Natural killer cell treated with Interleukin-12 subunit alpha and Interleukin-12 subunit beta and Interleukin-15 and Interleukin-18, amount 100 ng/mL, for 72 hours (primary cell): ENCODE results near the gene KCNH5. TPM values are rescaled to one million over a fixed set of nuclear protein-coding genes. Genes with fewer than 3 reads are reported as not detected.

Experiments used
- ATAC-seq, 2 donors: fragments of 150-1000 bp; cut with Tn5 transposase in 1 of 2; sonication (Bioruptor Pico), chemical (Tn5 transposase) in 1 of 2; 2 replicates each; pipeline ENCODE4 v1.10.0; 2021
- DNase-seq: peaks from one replicate; pipeline ENCODE4 v3.0.0; 2022; ENCODE audit warnings: low spot score
- H3K27ac Mint-ChIP-seq, 2 donors: 1 replicate in 1 of 2; 2 replicates in 1 of 2; pipeline ENCODE4 v1.8.0; 2022; ENCODE audit warnings: mixed read lengths in 2 of 2, mild to moderate bottlenecking in 1 of 2, moderate library complexity in 1 of 2
- H3K27me3 Mint-ChIP-seq, 2 donors: 1 replicate in 1 of 2; 2 replicates in 1 of 2; pipeline ENCODE4 v1.8.0; 2022; ENCODE audit warnings: mixed read lengths in 2 of 2
- H3K36me3 Mint-ChIP-seq: one replicate; pipeline ENCODE4 v1.8.0; 2022; ENCODE audit warnings: mixed read lengths
- H3K4me1 Mint-ChIP-seq, 2 donors: 1 replicate in 1 of 2; 2 replicates in 1 of 2; pipeline ENCODE4 v1.8.0; 2022; ENCODE audit warnings: low read depth in 2 of 2, mixed read lengths in 2 of 2, mild to moderate bottlenecking in 1 of 2
- H3K4me3 Mint-ChIP-seq: one replicate; pipeline ENCODE4 v1.8.0; 2022; ENCODE audit warnings: mixed read lengths
- H3K9me3 Mint-ChIP-seq: 2 replicates; pipeline ENCODE4 v1.8.0; 2022; ENCODE audit warnings: mixed read lengths
- total RNA-seq, 2 donors: library from RNA; stranded (reverse); gene quantifications; one replicate each; pipeline ENCODE4 v1.2.3, GENCODE V29; 2022

The KCNH5 gene
- total RNA-seq, 2 donors from 2014 or later = not detected

DNA sequence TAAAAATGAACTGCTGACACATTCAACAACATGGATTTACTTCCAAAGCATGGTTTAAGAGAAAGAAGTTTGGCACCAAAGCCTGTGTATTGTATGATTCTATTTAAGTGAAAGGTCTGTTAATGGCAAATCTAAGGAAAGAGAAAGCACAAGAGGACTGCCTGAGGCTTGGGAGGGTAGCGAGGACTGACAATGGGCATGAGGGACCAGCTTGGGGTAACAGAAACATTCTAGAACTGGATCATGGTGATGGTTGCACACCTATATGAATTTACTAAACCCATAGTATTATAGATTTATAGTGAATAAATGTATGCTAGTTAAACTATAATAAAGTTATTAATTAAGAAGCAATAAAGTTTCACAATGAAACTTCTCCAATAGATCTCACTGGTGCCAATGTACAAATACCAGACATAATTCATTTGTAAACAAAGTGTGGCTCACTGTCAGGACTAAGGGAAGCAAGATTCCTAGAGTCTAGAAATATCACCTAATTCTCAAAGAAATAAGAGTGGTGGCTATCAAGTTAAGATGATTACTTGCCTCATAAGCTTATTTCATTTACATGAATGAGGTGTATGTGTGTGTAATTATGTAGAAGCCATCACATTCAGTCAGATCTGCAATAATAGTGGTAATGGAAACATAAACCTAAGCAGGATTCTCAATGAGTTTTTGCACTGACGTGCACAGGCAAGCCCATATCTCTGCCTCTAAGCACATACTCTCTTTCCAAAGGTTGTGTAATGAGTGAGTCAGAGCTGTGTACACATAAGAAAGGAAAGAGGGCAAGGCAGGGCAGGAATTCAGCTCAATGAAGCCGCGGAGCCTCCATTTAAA lies 353.4 kb downstream of the KCNH5 start:
- ATAC-seq = no peak
- DNase-seq = no peak
- H3K27me3 Mint-ChIP-seq = no peaks in the 10 kb centered on the region
- H3K27ac Mint-ChIP-seq = no peak overlapping the region
- H3K4me3 Mint-ChIP-seq = no peak overlapping the region
- H3K4me1 Mint-ChIP-seq = no peaks in the 10 kb centered on the region
- H3K36me3 Mint-ChIP-seq = no peaks in the 10 kb centered on the region
- no peaks in the 10 kb centered on the region for H3K9me3 Mint-ChIP-seq

DNA sequence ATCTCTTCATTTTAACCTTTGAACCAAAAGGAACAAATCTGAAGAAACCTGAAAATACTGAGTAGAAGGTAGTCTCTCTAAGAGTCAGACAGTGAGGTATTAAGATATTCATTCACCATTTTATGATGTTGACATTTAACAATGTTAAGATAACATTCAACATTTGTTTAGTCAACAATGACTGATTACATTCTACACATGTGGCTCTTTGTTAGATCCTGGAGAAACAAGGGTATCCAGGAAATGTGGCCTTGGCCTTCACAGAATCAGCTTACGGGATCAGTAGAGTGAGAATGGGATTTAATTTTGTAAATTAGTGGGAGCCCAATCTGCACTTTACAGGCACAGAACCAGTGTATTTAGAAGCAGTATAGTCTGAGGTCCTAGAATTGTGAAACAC lies 355.5 kb downstream of the KCNH5 start:
- Mint-ChIP-seq H3K27me3 (no peaks in the 10 kb centered on the region), H3K4me1 (no peaks in the 10 kb centered on the region), H3K27ac (no peak overlapping the region), H3K9me3 (no peaks in the 10 kb centered on the region), H3K4me3 (no peak overlapping the region), H3K36me3 (no peaks in the 10 kb centered on the region)
- DNase-seq (no peak), ATAC-seq (no peak)

DNA sequence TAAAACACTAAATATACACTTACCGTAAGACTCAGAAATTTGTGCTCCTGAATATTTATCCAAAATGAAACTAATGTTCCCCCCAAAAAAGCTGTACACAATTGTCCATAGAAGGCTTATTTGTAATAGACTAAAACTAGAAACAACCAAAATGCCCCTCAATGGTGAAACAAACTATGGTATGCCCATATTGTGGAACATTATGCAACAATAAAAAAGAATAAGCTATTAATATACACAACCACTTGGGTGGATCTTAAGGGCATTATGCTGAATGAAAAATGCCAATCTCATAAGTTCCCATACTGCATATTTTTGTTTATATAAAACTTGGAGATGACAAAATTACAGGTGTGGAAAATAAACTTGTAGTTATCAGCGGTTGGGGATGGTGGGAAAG lies 357.4 kb downstream of the KCNH5 start:
- H3K27ac Mint-ChIP-seq = no peak overlapping the region
- H3K9me3 Mint-ChIP-seq = no peaks in the 10 kb centered on the region
- H3K4me3 Mint-ChIP-seq = no peak overlapping the region
- no peaks in the 10 kb centered on the region for H3K4me1 Mint-ChIP-seq
- H3K36me3 Mint-ChIP-seq = no peaks in the 10 kb centered on the region
- DNase-seq = no peak
- no peaks in the 10 kb centered on the region for H3K27me3 Mint-ChIP-seq
- no peak for ATAC-seq

DNA sequence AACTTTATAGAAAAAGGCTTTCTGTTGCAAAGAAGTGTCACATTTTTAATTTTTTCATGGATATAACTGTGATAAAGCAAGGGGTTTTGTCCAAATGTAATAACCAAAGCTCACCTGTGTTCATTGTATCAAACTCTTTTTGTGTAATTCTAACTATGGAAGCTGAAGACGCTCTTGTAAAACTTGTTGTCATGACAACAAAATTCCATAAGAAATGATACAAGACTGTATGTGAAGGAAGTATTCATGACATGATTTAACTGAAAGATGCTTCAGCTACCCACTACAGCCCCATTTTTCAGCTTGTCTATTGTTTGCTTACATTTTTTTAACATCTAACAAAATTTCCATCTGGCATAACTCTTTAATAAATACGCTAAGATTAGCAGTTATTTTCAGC lies 360.9 kb downstream of the KCNH5 start:
- Mint-ChIP-seq H3K27me3 (no peaks in the 10 kb centered on the region), H3K36me3 (no peaks in the 10 kb centered on the region), H3K9me3 (peaks cover 10% of the 10 kb centered on the region), H3K4me1 (no peaks in the 10 kb centered on the region), H3K27ac (no peak overlapping the region), H3K4me3 (no peak overlapping the region)
- DNase-seq = no peak
- ATAC-seq = no peak

DNA sequence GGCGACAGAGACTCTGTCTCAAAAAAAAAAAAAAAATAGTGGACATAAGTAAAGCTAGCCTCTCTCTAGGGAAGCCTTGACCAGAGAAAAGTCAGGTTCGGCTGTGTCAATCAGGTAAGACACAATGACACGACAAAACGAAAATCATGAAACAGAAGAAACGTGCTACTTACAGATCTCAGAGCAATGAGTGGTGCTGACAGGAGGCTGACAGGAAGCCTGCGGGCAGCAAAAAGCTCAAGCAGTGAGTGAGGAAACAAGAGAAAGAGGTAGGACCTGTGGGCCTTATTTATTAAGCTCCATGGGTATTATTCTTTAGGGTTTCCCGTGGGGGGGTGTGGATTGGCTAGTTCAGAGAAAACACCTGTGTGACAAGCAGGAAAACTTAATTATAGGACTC lies 363.1 kb downstream of the KCNH5 start:
- H3K4me1 Mint-ChIP-seq = no peaks in the 10 kb centered on the region
- H3K27ac Mint-ChIP-seq = no peak overlapping the region
- H3K36me3 Mint-ChIP-seq = no peaks in the 10 kb centered on the region
- H3K9me3 Mint-ChIP-seq = peaks cover 10% of the 10 kb centered on the region
- no peak for DNase-seq
- no peak for ATAC-seq
- H3K27me3 Mint-ChIP-seq = no peaks in the 10 kb centered on the region
- H3K4me3 Mint-ChIP-seq = no peak overlapping the region

DNA sequence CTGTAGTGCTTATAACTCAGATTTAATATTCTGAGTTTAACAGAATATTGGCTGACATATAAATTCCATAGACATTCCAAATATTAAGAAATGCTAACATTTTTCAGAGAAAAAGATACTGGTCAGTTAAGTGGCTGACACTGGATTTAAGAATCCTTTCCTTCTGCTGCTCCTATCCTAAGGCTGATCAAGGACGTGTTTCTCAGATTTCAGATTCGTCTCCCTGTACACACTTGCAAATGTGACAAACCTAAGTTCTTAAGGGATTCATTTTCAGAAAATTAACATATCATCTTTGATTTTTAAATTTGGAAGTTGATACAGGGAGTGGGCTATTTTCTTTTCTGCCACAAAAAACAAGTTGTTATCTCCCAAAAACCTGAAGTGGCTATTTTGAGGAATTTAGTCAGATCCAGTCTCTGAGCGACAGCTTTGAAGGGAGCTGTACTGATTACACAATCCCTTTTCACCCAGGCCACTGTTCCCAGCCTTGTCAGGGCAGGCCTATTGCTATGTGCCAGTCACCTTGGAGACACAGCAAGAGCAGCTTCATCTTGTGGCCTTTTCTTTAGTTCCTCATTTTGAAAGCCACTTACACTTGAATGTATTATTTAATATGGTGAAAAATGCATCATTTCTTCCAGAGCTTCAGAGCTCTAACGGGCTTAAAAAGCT lies 370.6 kb downstream of the KCNH5 start:
- ATAC-seq (no peak), DNase-seq (no peak)
- H3K4me3 Mint-ChIP-seq = no peak overlapping the region
- peaks cover 8% of the 10 kb centered on the region for H3K9me3 Mint-ChIP-seq
- no peaks in the 10 kb centered on the region for H3K27me3 Mint-ChIP-seq
- H3K36me3 Mint-ChIP-seq = no peaks in the 10 kb centered on the region
- H3K4me1 Mint-ChIP-seq = no peaks in the 10 kb centered on the region
- no peak overlapping the region for H3K27ac Mint-ChIP-seq

DNA sequence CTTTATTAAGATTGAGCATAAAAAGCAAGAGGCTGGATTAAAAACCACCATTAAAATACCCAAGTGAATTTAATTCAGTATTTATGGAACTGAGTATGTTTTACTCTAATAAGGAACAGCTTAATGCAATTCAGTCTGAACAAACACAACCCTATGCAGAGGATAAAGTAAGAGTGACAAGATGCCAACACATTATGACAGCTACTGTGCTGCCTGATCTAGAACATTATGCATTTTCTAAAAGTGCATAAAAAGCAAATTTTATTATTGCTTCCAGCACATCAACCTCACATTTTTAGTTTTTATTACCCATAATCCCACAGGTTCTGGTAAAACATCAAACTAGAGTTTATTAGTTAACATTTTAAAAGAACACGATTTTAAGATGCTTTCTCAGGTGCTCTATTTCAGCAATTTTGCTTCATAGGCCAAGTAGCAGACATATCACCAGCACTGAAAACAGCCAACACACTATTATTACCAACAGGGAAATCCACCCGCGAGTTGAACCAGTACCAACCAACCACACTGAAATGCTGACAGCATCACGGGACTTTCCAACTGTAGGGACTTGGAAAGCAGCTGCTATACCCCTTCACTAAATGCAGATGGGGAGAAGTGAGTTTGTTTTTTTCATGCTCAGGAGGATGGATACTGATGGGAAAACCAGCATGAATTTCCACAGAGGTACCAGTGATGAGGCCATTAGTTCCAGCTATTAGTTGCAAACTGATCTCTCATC lies 372.1 kb downstream of the KCNH5 start:
- H3K4me3 Mint-ChIP-seq = no peak overlapping the region
- no peak overlapping the region for H3K27ac Mint-ChIP-seq
- H3K36me3 Mint-ChIP-seq = no peaks in the 10 kb centered on the region
- H3K9me3 Mint-ChIP-seq = peaks cover 12% of the 10 kb centered on the region
- DNase-seq = no peak
- no peaks in the 10 kb centered on the region for H3K4me1 Mint-ChIP-seq
- ATAC-seq = no peak
- H3K27me3 Mint-ChIP-seq = no peaks in the 10 kb centered on the region

DNA sequence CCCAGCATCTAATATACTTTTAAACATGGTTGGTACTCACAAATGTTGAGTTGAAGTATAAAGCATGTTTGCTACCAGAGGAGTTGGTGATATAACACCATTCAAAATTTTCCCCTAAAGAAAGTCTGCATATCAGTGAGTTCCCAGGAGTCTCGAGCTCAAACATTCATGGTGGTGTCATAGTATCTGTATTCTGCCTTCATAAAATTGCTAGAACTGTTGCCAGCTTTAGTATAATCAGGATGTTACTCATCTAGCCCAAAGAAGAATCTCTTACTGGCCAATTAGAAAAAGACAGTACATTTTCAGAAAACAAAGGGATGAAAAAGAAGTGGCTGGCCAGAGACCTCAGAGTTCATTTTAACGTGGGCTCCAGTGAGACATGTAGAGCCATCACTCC lies 374.7 kb downstream of the KCNH5 start:
- no peaks in the 10 kb centered on the region for H3K4me1 Mint-ChIP-seq
- peaks cover 7% of the 10 kb centered on the region for H3K9me3 Mint-ChIP-seq
- H3K27ac Mint-ChIP-seq = no peak overlapping the region
- DNase-seq (no peak), ATAC-seq (no peak)
- H3K36me3 Mint-ChIP-seq = no peaks in the 10 kb centered on the region
- no peaks in the 10 kb centered on the region for H3K27me3 Mint-ChIP-seq
- H3K4me3 Mint-ChIP-seq = no peak overlapping the region

DNA sequence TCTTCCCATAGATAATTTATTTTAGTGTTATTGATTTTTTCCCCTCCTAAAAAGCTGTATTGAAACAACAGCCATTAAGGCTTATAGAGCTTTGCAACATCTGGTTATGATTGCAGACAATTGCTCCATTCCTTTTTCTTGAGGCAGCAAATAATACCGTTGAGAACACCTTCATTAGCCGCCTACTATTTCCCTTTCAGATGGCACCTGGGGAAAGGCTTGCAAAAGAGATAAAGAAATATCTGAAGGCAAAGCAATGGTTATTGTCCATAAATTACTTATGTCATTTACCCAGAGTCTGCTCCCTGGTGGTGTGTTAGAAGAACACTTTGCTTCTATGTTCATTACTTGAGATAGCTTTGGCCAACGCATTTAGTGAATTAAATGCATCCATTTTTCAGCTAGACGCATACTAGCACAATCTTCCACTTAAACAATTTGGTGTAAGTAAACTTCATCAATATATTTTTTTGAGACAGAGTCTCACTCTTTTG lies 377.8 kb downstream of the KCNH5 start:
- no peaks in the 10 kb centered on the region for H3K27me3 Mint-ChIP-seq
- no peak overlapping the region for H3K27ac Mint-ChIP-seq
- peaks cover 10% of the 10 kb centered on the region for H3K9me3 Mint-ChIP-seq
- DNase-seq (no peak), ATAC-seq (no peak)
- H3K4me1 Mint-ChIP-seq = no peaks in the 10 kb centered on the region
- no peak overlapping the region for H3K4me3 Mint-ChIP-seq
- no peaks in the 10 kb centered on the region for H3K36me3 Mint-ChIP-seq

DNA sequence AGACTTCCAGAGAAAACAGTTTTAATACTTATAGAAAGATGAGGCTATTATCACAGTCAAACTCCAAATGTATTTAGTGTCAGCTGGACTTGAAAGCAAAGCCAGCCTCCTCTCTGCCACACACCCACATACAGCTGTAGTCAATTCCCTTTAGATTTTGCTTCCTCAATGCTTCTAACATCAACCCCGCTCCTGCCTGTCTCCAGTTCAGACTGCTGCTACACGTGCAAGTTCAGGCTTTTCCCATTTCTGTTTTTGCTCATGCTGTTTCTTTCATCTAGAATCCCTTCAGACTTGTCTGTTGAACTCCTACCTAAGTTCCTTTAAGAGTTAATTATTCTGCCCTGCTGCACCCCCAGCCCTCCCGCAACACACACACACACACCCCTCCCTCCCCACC lies 380.0 kb downstream of the KCNH5 start:
- no peak for ATAC-seq

DNA sequence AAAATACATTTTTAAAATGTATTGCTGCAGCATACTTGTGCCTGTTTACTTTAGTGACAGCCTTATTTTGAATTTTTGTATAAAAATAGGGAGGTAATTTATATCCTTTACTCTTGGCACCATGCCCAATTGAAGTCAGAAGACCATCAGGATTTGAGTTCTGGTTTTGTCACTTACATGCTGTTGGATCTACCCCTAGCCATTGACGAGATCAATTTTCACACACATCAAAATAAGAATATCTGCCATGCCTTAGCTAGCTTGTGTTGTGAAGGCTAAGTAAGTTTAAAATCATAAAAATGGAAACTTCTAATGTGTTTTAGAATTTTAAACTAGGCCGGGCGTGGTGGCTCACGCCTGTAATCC lies 381.8 kb downstream of the KCNH5 start:
- Mint-ChIP-seq H3K27me3 (no peaks in the 10 kb centered on the region), H3K9me3 (peaks cover 15% of the 10 kb centered on the region)
- ATAC-seq = no peak

More for the DNA sequence above, 380.0 kb downstream of the KCNH5 start:
- H3K36me3 Mint-ChIP-seq = no peaks in the 10 kb centered on the region
- no peak overlapping the region for H3K27ac Mint-ChIP-seq
- H3K9me3 Mint-ChIP-seq = peaks cover 16% of the 10 kb centered on the region
- no peak for DNase-seq
- no peaks in the 10 kb centered on the region for H3K27me3 Mint-ChIP-seq
- H3K4me3 Mint-ChIP-seq = no peak overlapping the region
- no peaks in the 10 kb centered on the region for H3K4me1 Mint-ChIP-seq

DNA sequence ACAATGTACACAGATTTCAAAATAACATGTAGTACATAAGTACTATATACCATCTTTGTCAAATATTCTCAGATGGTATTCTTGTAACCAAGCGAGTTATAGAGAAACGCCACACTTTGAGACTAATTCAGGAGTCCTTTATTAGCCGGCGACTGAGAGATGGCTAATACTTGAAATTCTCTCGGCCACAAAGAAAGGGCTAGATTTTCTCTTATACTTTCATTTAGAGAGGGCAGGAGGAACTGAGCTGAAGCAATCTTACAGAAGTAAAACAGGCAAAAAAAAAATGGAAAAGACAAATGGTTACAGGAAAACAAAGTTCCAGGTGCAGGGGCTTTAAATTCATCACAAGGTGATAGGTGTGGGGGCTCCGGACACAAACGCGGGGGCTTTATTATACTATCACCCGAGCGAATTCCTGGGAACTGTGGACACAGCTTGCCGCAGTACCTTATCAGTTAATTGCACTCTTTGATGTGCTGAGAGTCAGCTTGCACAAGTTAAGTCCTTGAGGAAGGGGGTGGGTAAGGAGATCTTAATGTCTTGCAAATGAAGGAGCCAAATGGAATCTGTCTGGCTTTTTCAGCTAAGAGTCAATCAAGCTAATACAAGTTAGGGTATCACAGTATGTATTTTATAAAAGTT lies 382.3 kb downstream of the KCNH5 start:
- Mint-ChIP-seq H3K27ac (no peak overlapping the region), H3K36me3 (no peaks in the 10 kb centered on the region)
- no peak for ATAC-seq

More for the DNA sequence above, 381.8 kb downstream of the KCNH5 start:
- Mint-ChIP-seq H3K36me3 (no peaks in the 10 kb centered on the region), H3K4me3 (no peak overlapping the region), H3K27ac (no peak overlapping the region), H3K4me1 (no peaks in the 10 kb centered on the region)
- DNase-seq = no peak

DNA sequence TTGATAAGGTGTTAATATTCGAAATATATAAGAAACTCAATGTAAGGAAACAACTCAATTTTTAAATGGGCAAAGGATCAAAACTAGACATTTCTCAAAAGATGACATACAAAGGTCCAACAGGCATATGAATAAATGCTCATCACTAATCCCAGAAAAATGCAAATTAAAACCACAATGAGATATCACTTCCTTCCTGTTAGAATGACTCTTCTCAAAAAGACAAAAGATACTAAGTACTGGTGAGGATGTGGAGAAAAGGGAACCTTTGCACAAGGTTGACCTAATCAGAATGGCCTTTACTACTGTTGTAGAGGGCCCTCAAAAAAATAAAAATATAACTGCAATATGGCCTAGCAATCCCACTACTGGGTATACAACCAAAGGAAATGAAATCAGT lies 383.4 kb downstream of the KCNH5 start:
- DNase-seq (no peak), ATAC-seq (no peak)
- Mint-ChIP-seq H3K27me3 (no peaks in the 10 kb centered on the region), H3K9me3 (peaks cover 27% of the 10 kb centered on the region), H3K4me1 (no peaks in the 10 kb centered on the region), H3K4me3 (no peak overlapping the region), H3K27ac (no peak overlapping the region), H3K36me3 (no peaks in the 10 kb centered on the region)

More for the DNA sequence above, 382.3 kb downstream of the KCNH5 start:
- Mint-ChIP-seq H3K4me3 (no peak overlapping the region), H3K4me1 (no peaks in the 10 kb centered on the region), H3K27me3 (no peaks in the 10 kb centered on the region), H3K9me3 (peaks cover 19% of the 10 kb centered on the region)
- no peak for DNase-seq
